Fibroblast of skin of right quadriceps (primary cell): ENCODE results near the gene SNTG2.
"Not testable (repeated sequence)": the region's sequence is repeated elsewhere in the genome, so short reads cannot be mapped to it uniquely, and the experiment has no call there.

ENCODE experiments used
- DNase-seq: peaks from one replicate; pipeline ENCODE4 v3.0.0-alpha.2; 2013

The SNTG2 gene

GRCh38 chr2:1341404-1342120 lies 390.9 kb downstream of the SNTG2 start:
- DNase-seq = no peak

DNA sequence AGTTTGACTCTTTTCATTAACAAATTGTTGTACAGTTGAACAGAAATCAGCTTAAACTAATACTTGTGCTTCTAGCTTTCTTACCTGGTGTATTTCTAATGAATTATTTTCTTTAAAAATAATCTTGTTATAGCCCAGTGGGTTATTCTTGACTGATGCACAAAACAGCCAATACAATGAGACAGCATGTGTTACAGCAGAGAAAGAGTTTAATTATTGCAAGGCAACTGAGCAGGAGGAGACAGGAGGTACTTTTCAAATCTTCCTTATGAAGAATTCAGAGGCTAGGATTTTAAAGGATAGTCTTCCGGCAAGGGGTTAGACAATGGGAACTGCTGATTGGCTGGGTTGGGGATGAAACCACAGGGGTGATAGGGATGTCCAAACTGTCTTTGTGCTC lies 398.1 kb downstream of the SNTG2 start:
- DNase-seq = no peak

DNA sequence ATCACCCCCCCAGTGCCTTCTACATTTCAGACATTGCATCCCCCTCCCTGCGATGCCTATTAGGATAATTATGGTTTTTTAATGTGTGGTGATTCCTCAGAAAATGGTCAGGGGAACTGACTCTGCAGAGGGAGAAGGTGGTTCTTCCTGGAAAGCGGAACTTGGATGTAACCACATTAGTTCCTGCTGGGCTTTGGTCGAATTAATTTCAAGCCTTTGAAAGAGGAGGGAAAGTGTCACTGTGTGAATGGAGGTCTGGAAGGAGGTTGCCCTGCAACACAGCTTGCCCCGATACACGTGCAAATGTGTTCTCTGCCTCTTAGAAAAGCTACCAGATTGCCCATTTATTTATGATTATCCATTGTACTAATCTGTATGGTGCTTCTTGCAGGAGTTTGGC lies 399.5 kb downstream of the SNTG2 start:
- no peak for DNase-seq

GRCh38 chr2:1353124-1353523 lies 402.5 kb downstream of the SNTG2 start:
- DNase-seq = no peak

DNA sequence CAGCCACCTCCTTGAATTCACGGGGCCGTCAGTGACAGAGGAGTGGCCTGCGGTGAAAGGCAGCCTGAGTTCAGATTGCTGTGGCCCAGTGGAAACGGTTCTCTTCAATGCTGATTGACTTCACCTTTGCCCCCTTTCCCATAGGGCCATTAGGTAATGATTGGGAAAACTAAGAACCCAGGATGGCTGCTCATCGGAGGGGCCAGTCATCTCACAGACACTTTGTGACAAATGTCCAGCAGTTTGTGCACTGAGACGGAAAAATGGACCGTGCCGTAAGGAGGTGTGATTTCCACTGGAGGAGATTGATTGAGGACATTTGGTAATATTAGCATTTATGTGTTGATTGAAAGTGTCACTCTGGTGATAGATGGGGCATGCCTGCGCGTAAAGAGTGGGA lies 402.9 kb downstream of the SNTG2 start:
- DNase-seq = no peak

DNA sequence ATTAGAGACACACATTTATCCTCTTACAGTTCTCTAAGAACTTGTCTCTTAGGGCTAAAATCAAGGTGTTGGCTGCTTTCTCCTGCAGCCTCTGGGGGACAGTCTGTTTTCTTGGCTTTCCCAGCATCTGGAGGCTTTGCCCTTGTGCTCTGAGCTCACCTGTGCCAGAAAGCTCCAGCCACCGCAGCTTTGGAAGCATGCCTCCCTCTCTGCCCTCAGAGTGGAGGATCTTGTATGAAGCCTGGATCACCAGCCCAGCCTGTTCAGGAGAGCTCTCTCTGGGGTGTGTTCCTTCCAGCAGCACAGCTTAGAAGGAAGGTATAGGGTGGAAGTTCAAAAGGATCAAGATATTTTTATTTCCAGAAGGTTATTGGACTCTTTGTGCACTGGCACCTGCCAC lies 409.5 kb downstream of the SNTG2 start:
- DNase-seq = no peak

- no peak for DNase-seq
Observed at GRCh38 chr2:1360557-1361250, 410.1 kb downstream of the SNTG2 start.

DNA sequence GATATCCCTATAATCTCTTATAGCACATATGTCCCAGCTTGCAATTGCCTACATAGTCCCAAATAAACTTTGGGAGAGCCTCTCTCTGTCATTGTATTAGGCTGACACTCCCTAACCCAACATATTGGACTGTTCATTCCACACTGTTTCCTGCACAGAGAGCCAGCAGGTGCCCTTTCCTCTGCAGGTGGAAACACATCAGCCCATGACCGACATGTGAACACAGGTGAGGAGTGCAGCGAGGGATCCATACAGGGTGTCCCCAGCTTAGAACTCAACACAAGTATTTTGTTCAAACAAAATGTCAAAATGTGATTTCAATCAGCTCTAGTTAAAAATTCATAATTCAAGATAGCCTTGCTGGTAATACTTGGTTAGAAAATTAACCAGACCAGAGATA lies 412.7 kb downstream of the SNTG2 start:
- DNase-seq = no peak

DNA sequence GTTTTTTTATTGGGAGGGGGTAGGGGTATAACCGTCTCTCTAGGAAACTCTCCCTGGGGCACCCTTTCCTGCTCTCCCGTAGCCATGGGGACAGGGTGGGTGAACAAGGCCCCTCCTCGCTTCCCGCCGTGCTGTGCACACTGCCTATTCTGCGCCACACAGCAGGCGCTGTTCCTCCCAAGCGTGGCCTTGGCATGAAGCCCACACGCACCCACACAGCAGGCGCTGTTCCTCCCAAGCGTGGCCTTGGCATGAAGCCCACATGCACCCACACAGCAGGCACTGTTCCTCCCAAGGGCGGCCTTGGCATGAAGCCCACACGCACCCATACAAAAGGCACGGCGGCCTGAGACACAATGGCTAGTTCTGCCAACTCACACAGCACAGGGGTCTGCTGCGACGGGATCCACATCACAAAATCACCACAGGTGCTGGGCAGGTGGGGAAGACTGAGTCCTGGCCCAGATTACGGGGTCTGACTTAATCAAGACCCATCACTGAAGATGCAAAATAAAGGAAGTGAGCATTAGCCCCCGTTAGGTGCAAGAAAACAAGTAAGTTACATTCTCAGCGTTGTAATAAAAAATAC lies 416.0 kb downstream of the SNTG2 start:
- no peak for DNase-seq

GRCh38 chr2:1367601-1368000 lies 417.0 kb downstream of the SNTG2 start:
- DNase-seq = no peak

DNA sequence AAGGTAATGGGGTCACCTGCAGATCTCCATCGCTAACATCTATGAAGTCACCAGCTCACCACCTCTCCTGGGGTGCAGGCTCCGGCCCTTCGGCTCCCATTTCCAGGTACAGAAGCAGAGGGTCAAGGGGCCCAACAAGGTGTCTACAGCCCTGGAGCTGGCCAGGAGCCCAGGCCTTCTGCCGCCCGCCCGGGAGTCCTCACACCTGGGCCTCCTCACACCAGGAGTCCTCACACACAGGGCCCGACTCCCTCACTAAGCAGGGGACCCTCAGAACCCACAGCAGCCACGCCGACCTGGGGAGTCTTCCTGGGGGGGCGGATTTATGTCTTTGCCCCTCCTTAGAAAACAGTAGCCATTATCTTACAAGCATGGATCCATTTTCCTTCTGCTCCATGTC lies 419.3 kb downstream of the SNTG2 start:
- no peak for DNase-seq

DNA sequence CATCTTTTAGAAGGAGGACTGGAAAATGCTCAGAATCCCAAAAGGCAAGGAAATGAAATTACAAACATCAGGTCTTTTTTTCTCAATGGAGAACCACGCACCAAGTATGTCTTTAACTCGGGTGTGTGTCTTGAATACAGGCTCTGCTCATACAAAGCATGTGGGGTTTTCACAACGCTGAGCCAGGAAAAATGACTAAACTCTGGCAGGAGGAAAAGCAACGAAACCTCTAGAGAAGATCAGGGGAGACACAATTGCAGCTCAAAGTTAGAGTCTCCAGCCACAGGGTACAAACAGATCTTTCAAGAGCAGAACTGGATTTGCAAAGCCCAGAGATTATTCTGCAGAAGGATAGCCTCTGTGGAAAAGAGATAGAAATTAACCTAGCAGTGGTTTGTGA lies 419.8 kb downstream of the SNTG2 start:
- DNase-seq = no peak

DNA sequence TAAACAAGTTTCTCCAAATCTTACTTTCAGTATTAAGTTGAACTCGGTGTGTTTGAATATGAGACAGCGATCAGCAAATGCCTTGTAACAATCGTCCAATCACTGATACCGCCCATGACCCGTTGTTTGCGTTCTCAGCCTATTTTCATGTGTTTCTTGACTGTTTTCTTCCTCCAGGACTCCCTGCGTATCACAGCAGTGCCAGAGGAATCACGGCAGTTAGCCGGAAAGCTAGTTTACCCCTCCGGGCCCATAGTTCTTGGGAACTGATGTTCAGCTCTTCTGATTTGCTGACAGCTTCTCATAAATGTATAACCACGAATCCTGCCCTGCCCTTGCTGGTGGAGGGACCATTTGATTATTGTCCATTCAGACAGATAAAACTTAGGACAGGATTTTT lies 420.4 kb downstream of the SNTG2 start:
- no peak for DNase-seq

- DNase-seq = no peak
Observed at GRCh38 chr2:1373830-1374229, 423.2 kb downstream of the SNTG2 start.

DNA sequence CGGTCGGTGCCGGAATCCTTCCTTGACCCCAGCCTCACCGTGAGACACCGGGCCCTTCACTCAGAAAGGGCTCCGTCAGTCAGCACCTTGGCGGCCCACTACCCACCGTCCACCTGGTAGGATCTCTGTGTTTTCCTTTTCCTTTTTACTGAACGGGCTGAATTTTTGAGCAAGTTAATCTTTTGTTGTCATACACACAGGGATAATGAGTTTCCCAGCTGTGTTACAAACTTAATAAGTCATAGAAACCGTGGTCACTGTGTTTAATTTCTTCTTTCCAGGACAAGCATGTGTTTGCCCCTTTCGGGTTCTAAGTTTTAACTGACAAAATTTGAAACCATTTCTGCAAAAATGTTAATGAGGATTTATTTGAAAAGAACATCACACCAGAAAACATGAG lies 423.6 kb downstream of the SNTG2 start:
- DNase-seq = no peak

DNA sequence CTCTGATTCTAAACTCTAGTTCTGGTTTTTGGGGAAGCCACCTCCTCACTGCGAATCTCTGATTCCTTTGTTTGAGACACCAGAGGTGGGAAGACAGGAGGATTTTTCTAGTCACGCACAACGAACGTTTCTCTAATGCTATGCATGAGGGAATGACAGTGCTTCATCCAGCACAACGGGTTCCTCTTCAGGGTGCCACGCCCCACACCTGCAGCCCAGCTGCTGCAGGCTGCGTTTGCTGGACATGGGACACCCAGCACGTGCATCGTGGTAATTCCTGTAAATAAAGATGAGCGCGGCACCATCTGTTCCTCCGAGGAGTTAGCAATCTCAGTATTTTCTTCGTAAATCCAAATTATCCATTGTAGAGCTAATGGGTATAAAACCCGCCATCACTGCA lies 425.1 kb downstream of the SNTG2 start:
- DNase-seq = no peak

DNA sequence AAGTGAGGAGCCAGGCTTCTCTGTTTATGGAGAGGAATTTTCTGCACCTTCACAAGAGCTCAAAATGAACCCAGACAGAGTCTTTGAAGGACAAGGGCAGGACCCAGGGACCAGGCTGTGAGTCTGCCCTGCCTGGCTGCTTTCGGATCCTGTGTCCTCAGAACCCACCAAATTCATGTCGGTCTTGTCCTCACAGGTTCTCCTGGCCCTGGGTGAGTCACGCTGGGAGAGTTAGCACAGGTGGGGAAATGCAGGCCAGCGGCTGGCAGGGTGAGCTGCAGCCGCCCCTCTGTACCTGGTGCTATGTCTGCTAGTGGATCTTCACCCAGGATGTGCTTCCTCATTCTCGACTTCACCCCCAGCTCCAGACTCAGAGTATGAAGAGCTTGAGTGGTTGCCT lies 426.8 kb downstream of the SNTG2 start:
- no peak for DNase-seq

DNA sequence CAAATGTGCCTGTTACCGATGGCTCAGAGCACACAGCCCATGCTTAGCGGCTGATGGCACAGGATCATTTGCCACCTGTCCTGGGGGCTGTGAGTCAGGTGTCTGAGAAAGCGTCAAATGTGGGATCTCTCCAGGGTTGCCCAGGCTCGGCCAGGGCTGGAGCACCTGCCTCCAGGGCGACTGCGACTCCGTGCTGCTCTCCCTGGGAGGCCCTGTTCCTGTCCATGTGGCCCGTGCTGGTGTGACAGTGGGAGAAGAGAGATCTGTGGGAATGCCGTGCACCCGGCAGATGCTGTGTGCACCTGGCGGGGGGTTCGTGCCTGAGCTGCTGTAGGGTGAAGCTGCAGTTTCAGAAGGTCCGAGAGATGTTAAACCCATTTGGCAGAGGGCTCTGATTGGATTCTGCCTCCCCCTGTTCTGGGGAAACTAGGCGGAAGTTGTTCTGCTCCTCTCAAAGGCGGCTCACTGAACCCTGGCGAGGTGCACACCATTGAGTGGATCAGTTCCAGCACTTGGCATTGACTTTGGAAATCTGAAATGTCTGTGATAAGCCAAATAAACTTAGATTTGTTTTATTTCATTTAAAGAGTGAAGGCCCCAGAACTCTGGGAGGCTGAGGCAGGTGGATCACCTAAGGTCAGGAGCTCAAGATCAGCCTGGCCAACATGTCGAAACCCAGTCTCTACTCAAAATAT lies 428.0 kb downstream of the SNTG2 start:
- DNase-seq = no peak

DNA sequence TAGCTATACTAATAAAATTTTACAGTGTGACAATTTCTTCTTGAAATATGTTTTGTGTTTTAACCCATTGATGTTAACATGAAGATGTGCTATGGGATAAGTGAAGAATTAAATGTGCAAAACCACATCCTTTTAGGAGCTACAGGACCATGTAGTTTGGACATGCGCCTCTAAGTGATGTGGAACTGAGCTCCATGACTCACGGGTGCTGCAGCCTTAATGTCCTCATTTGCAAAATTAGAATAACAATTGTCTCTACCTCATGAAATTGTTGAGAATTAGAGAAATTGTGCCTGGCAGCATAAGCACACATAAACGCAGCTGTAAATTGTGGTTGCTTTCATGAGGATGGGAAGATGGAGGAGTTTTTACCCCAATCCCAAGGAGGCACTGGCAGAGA lies 431.0 kb downstream of the SNTG2 start:
- no peak for DNase-seq

GRCh38 chr2:1387954-1388725 lies 437.5 kb downstream of the SNTG2 start:
- not testable (repeated sequence) for DNase-seq

DNA sequence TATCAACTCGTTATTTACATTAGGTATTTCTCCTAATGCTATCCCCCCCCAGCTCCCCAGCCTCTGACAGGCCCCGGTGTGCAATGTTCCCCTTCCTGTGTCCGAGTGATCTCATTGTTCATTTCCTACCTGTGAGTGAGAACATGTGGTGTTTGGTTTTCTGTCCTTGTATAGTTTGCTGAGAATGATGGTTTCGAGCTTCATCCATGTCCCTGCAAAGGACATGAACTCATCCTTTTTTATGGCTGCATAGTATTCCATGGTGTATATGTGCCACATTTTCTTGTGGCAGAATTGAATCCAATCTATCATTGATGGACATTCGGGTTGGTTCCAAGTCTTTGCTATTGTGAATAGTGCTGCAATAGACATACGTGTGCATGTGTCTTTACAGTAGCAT lies 439.5 kb downstream of the SNTG2 start:
- not testable (repeated sequence) for DNase-seq

- no peak for DNase-seq
Observed at GRCh38 chr2:1393321-1393720, 442.7 kb downstream of the SNTG2 start.
